GM18858 (cell line): ENCODE data around the gene NLRP6.
"Not testable (repeated sequence)": the region's sequence is repeated elsewhere in the genome, so short reads cannot be mapped to it uniquely, and the experiment has no call there.

Experiments
- ATAC-seq: cut with Tn5 transposase; IDR thresholded peaks from one replicate; pipeline ENCODE4 v1.9.1; 2021; ENCODE audit not compliant: unreplicated experiment

NLRP6 gene

GRCh38 chr11:281486-282161, 3.4 kb downstream of the NLRP6 start:
- ATAC-seq = no peak

GRCh38 chr11:282171-282570, 4.0 kb downstream of the NLRP6 start:
- ATAC-seq = no peak

GRCh38 chr11:282630-283360, 4.6 kb downstream of the NLRP6 start:
- no peak for ATAC-seq

- no peak for ATAC-seq
These were observed 5.3 kb downstream of the NLRP6 start for GRCh38 chr11:283405-284104.

GRCh38 chr11:284105-285020, 6.2 kb downstream of the NLRP6 start:
- no peak for ATAC-seq

GRCh38 chr11:285021-285893, 7.0 kb downstream of the NLRP6 start:
- ATAC-seq = no peak

- no peak for ATAC-seq
These were observed 7.7 kb downstream of the NLRP6 start for GRCh38 chr11:285894-286220.

- ATAC-seq = not testable (repeated sequence)
These were observed 9.0 kb downstream of the NLRP6 start for GRCh38 chr11:286977-287820.

GRCh38 chr11:287821-288477, 9.7 kb downstream of the NLRP6 start:
- ATAC-seq = no peak

GRCh38 chr11:288478-289397, 10.5 kb downstream of the NLRP6 start, which contains the start of gene PGGHG:
PGGHG (plus strand) TSS chr11:289126; CDS start chr11:289817, 691 bp downstream.
- ATAC-seq = no peak

- ATAC-seq = no peak
These were observed 11.1 kb downstream of the NLRP6 start for GRCh38 chr11:289398-289711.

GRCh38 chr11:289712-290620, 11.8 kb downstream of the NLRP6 start:
- no peak for ATAC-seq

GRCh38 chr11:290621-291231, 12.5 kb downstream of the NLRP6 start:
- no peak for ATAC-seq

GRCh38 chr11:291281-292210, 13.3 kb downstream of the NLRP6 start:
- ATAC-seq = no peak
